HG03280 (cell line): ENCODE results near the gene GATA6.

ENCODE experiments used
- ATAC-seq: cut with Tn5 transposase; IDR thresholded peaks from one replicate; pipeline ENCODE4 v1.9.1; 2021; ENCODE audit warnings: mild to moderate bottlenecking, moderate library complexity; ENCODE audit not compliant: unreplicated experiment

GATA6 gene

GRCh38 chr18:22238036-22238435 lies 68.6 kb downstream of the GATA6 start:
- no peak for ATAC-seq

GRCh38 chr18:22238681-22239080 lies 69.3 kb downstream of the GATA6 start:
- no peak for ATAC-seq

- ATAC-seq: no peak
These were observed 72.6 kb downstream of the GATA6 start for GRCh38 chr18:22241921-22242361.

DNA sequence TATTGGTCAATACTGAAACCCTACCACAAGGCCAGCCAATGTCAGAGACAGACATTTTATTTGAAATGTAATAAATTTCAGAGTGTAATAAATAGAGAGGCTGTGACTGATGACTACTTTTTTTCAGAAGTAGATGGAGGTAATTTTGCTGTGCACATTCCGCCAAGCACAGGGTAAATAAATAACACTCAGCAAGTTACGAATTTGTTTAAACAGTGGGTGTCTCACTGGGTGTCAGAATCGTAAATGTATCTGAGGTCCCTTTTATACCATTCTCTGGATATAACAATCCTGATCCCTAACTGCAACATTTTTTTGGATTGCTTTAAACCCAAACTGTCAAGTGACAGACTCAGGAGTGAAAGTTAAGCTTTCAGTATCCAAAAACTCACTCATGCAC lies 74.1 kb downstream of the GATA6 start:
- no peak for ATAC-seq

- ATAC-seq: no peak
These were observed 80.6 kb downstream of the GATA6 start for GRCh38 chr18:22250026-22250425.

DNA sequence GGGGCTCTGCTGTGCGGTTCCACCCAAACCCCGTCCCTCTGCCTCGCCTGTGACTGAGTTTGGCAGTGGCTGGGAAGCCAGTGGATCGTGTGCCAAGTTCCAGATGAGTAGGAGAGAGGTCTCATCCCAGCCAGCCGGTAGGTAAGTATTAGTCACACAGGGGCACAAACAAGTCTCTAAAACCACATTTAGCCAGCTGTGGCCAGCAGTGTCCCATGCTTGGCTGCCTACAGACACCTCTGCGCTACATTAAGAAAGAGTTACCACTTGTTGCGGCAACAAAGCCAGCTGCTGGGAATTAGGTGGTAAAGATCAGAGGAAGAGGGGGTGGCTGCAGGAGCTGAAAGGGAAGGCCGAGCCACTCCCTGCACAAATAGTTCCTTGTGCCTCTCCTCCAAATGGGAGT lies 81.2 kb downstream of the GATA6 start:
- no peak for ATAC-seq
